ENCODE measurements around the gene PPEF2.
"Not testable (repeated sequence)": the region's sequence is repeated elsewhere in the genome, so short reads cannot be mapped to it uniquely, and the experiment has no call there.

GRCh38 chr4:75848171-75848760 lies 54.0 kb downstream of the PPEF2 start:
- TF ChIP-seq CTCF (IDR thresholded peaks at IDR 0.05) = peak; percentile 33 to 82 (median 68)
- not testable (repeated sequence) for TF ChIP-seq POLR2A (IDR thresholded peaks at IDR 0.05)

Measured in thyroid gland (tissue), 4 donors.